CD4-positive, alpha-beta T cell treated with Interferon gamma for 1 hour (primary cell): ENCODE measurements around the gene ZNF775.
A peak's percentile ranks its signal among the peaks of the same experiment; 100 is the strongest.

Source experiments
- DNase-seq: peaks from one replicate; pipeline ENCODE4 v3.0.0-alpha.2; 2020

Gene ZNF775

GRCh38 chr7:150369748-150370501 is 9.2 kb upstream of the ZNF775 start:
- no peak for DNase-seq

GRCh38 chr7:150370612-150371071 is 8.5 kb upstream of the ZNF775 start:
- DNase-seq: no peak

GRCh38 chr7:150371131-150371995 is 7.8 kb upstream of the ZNF775 start:
- DNase-seq: no peak

- no peak for DNase-seq
Measured at GRCh38 chr7:150371996-150372270, 7.2 kb upstream of the ZNF775 start.

- DNase-seq: no peak
Measured at GRCh38 chr7:150372271-150373048, 6.7 kb upstream of the ZNF775 start.

GRCh38 chr7:150373049-150373801 is 5.9 kb upstream of the ZNF775 start:
- DNase-seq: no peak

GRCh38 chr7:150374026-150374425 is 5.1 kb upstream of the ZNF775 start:
- DNase-seq: no peak

GRCh38 chr7:150374472-150374871 is 4.7 kb upstream of the ZNF775 start:
- no peak for DNase-seq

GRCh38 chr7:150375662-150376521 is 3.2 kb upstream of the ZNF775 start:
- no peak for DNase-seq

GRCh38 chr7:150376560-150376959 is 2.6 kb upstream of the ZNF775 start:
- no peak for DNase-seq

GRCh38 chr7:150377196-150377595 is 1.9 kb upstream of the ZNF775 start:
- DNase-seq: no peak

- no peak for DNase-seq
Measured at GRCh38 chr7:150377635-150378034, 1.5 kb upstream of the ZNF775 start.

GRCh38 chr7:150378115-150378852 is 846 bp upstream of the ZNF775 start:
- DNase-seq: peak; percentile 39

GRCh38 chr7:150379441-150380379 is 580 bp downstream of the ZNF775 start:
- DNase-seq: no peak

- no peak for DNase-seq
Measured at GRCh38 chr7:150380463-150380862, 1.3 kb downstream of the ZNF775 start.

GRCh38 chr7:150381096-150381495 is 2.0 kb downstream of the ZNF775 start:
- no peak for DNase-seq

GRCh38 chr7:150381785-150382122 is 2.6 kb downstream of the ZNF775 start:
- no peak for DNase-seq

- no peak for DNase-seq
Measured at GRCh38 chr7:150382123-150382843, 3.2 kb downstream of the ZNF775 start.

GRCh38 chr7:150382844-150383225 is 3.7 kb downstream of the ZNF775 start:
- no peak for DNase-seq
